Testis (tissue), 2 donors: Measurements from ENCODE around the gene PYGB.

Experiments used
- CTCF ChIP-seq, 3 experiments: fragments of 450-650 bp in 2 of 3; fragments of 200-600 bp in 1 of 3; sonication (generic) in 1 of 3; IDR thresholded peaks; one replicate each; pipeline ENCODE4 v1.5.1; 2016 to 2019; ENCODE audit warnings: antibody characterized with exemption in 3 of 3, mild to moderate bottlenecking in 2 of 3, moderate library complexity in 1 of 3
- POLR2A ChIP-seq: fragments of 450-650 bp; IDR thresholded peaks from one replicate; pipeline ENCODE4 v1.6.1; 2017; ENCODE audit warnings: antibody characterized with exemption, mild to moderate bottlenecking, moderate library complexity

GRCh38 chr20:25254986-25255680 lies 7.2 kb downstream of the PYGB start:
- TF ChIP-seq CTCF (IDR thresholded peaks at IDR 0.05), result no peak
- TF ChIP-seq POLR2A, result no peak
